Measurements from ENCODE around the gene MYRIP.

MYRIP gene

GRCh38 chr3:40097131-40098117, 288.0 kb downstream of the MYRIP start:
- H3K27me3 ChIP-seq (ENCODE audit: insufficient read depth, low read length), result no peaks in the 10 kb centered on the region
- no peaks in the 10 kb centered on the region for H3K4me1 ChIP-seq (ENCODE audit: insufficient read depth, low read length)
- no peaks in the 10 kb centered on the region for H3K36me3 ChIP-seq (ENCODE audit: insufficient read depth, low read length)
- H2AFZ ChIP-seq (ENCODE audit: low read depth, low read length), result no peak overlapping the region
- H3K4me3 ChIP-seq (ENCODE audit: low read length), result no peak overlapping the region
- no peaks in the 10 kb centered on the region for H3K9me3 ChIP-seq (ENCODE audit: low read length)

- no peaks in the 10 kb centered on the region for H3K27me3 ChIP-seq (ENCODE audit: insufficient read depth, low read length)
- no peak overlapping the region for H2AFZ ChIP-seq (ENCODE audit: low read depth, low read length)
- no peaks in the 10 kb centered on the region for H3K4me1 ChIP-seq (ENCODE audit: insufficient read depth, low read length)
- H3K4me3 ChIP-seq (ENCODE audit: low read length), result no peak overlapping the region
- no peaks in the 10 kb centered on the region for H3K36me3 ChIP-seq (ENCODE audit: insufficient read depth, low read length)
- no peaks in the 10 kb centered on the region for H3K9me3 ChIP-seq (ENCODE audit: low read length)
Observed at GRCh38 chr3:40098261-40098759, 288.9 kb downstream of the MYRIP start.

- H3K9me3 ChIP-seq (ENCODE audit: low read length), result no peaks in the 10 kb centered on the region
- H3K36me3 ChIP-seq (ENCODE audit: insufficient read depth, low read length), result no peaks in the 10 kb centered on the region
- no peaks in the 10 kb centered on the region for H3K27me3 ChIP-seq (ENCODE audit: insufficient read depth, low read length)
- H3K4me3 ChIP-seq (ENCODE audit: low read length), result no peak overlapping the region
- no peak overlapping the region for H2AFZ ChIP-seq (ENCODE audit: low read depth, low read length)
- no peaks in the 10 kb centered on the region for H3K4me1 ChIP-seq (ENCODE audit: insufficient read depth, low read length)
Observed at GRCh38 chr3:40099871-40100270, 290.5 kb downstream of the MYRIP start.

- no peaks in the 10 kb centered on the region for H3K27me3 ChIP-seq (ENCODE audit: insufficient read depth, low read length)
- no peak overlapping the region for H2AFZ ChIP-seq (ENCODE audit: low read depth, low read length)
- H3K36me3 ChIP-seq (ENCODE audit: insufficient read depth, low read length), result no peaks in the 10 kb centered on the region
- H3K9me3 ChIP-seq (ENCODE audit: low read length), result no peaks in the 10 kb centered on the region
- H3K4me3 ChIP-seq (ENCODE audit: low read length), result no peak overlapping the region
- no peaks in the 10 kb centered on the region for H3K4me1 ChIP-seq (ENCODE audit: insufficient read depth, low read length)
Observed at GRCh38 chr3:40102182-40102581, 292.8 kb downstream of the MYRIP start.

- Histone ChIP-seq H3K4me3 (ENCODE audit: low read length) (no peak overlapping the region), H3K9me3 (ENCODE audit: low read length) (no peaks in the 10 kb centered on the region), H3K27me3 (ENCODE audit: insufficient read depth, low read length) (no peaks in the 10 kb centered on the region), H3K36me3 (ENCODE audit: insufficient read depth, low read length) (no peaks in the 10 kb centered on the region), H3K4me1 (ENCODE audit: insufficient read depth, low read length) (no peaks in the 10 kb centered on the region), H2AFZ (ENCODE audit: low read depth, low read length) (no peak overlapping the region)
Observed at GRCh38 chr3:40103829-40104228, 294.4 kb downstream of the MYRIP start.

- H2AFZ ChIP-seq (ENCODE audit: low read depth, low read length), result no peak overlapping the region
- no peaks in the 10 kb centered on the region for H3K27me3 ChIP-seq (ENCODE audit: insufficient read depth, low read length)
- no peak overlapping the region for H3K4me3 ChIP-seq (ENCODE audit: low read length)
- no peaks in the 10 kb centered on the region for H3K4me1 ChIP-seq (ENCODE audit: insufficient read depth, low read length)
- no peaks in the 10 kb centered on the region for H3K36me3 ChIP-seq (ENCODE audit: insufficient read depth, low read length)
- H3K9me3 ChIP-seq (ENCODE audit: low read length), result no peaks in the 10 kb centered on the region
Observed at GRCh38 chr3:40104441-40104840, 295.0 kb downstream of the MYRIP start.

GRCh38 chr3:40108643-40109042, 299.2 kb downstream of the MYRIP start:
- H2AFZ ChIP-seq (ENCODE audit: low read depth, low read length), result no peak overlapping the region
- no peaks in the 10 kb centered on the region for H3K9me3 ChIP-seq (ENCODE audit: low read length)

GRCh38 chr3:40109641-40110490, 300.5 kb downstream of the MYRIP start:
- Histone ChIP-seq H3K27me3 (ENCODE audit: insufficient read depth, low read length) (no peaks in the 10 kb centered on the region), H3K36me3 (ENCODE audit: insufficient read depth, low read length) (no peaks in the 10 kb centered on the region), H3K4me1 (ENCODE audit: insufficient read depth, low read length) (no peaks in the 10 kb centered on the region), H3K4me3 (ENCODE audit: low read length) (no peak overlapping the region), H2AFZ (ENCODE audit: low read depth, low read length) (no peak overlapping the region), H3K9me3 (ENCODE audit: low read length) (no peaks in the 10 kb centered on the region)

More at GRCh38 chr3:40108643-40109042, 299.2 kb downstream of the MYRIP start:
- no peaks in the 10 kb centered on the region for H3K4me1 ChIP-seq (ENCODE audit: insufficient read depth, low read length)
- H3K36me3 ChIP-seq (ENCODE audit: insufficient read depth, low read length), result no peaks in the 10 kb centered on the region
- no peaks in the 10 kb centered on the region for H3K27me3 ChIP-seq (ENCODE audit: insufficient read depth, low read length)
- no peak overlapping the region for H3K4me3 ChIP-seq (ENCODE audit: low read length)

GRCh38 chr3:40116478-40117177, 307.2 kb downstream of the MYRIP start:
- Histone ChIP-seq H2AFZ (ENCODE audit: low read depth, low read length) (no peak overlapping the region), H3K27me3 (ENCODE audit: insufficient read depth, low read length) (no peaks in the 10 kb centered on the region), H3K4me3 (ENCODE audit: low read length) (no peak overlapping the region), H3K9me3 (ENCODE audit: low read length) (no peaks in the 10 kb centered on the region), H3K36me3 (ENCODE audit: insufficient read depth, low read length) (no peaks in the 10 kb centered on the region), H3K4me1 (ENCODE audit: insufficient read depth, low read length) (peaks cover 15% of the 10 kb centered on the region)

GRCh38 chr3:40118091-40118490, 308.7 kb downstream of the MYRIP start:
- Histone ChIP-seq H3K27me3 (ENCODE audit: insufficient read depth, low read length) (no peaks in the 10 kb centered on the region), H3K4me1 (ENCODE audit: insufficient read depth, low read length) (peaks cover 15% of the 10 kb centered on the region), H2AFZ (ENCODE audit: low read depth, low read length) (no peak overlapping the region), H3K4me3 (ENCODE audit: low read length) (no peak overlapping the region), H3K9me3 (ENCODE audit: low read length) (no peaks in the 10 kb centered on the region), H3K36me3 (ENCODE audit: insufficient read depth, low read length) (no peaks in the 10 kb centered on the region)

- no peaks in the 10 kb centered on the region for H3K9me3 ChIP-seq (ENCODE audit: low read length)
- H3K4me1 ChIP-seq (ENCODE audit: insufficient read depth, low read length), result peaks cover 15% of the 10 kb centered on the region
- no peak overlapping the region for H3K4me3 ChIP-seq (ENCODE audit: low read length)
- peak overlapping the region; percentile 8 for H2AFZ ChIP-seq (ENCODE audit: low read depth, low read length)
- no peaks in the 10 kb centered on the region for H3K36me3 ChIP-seq (ENCODE audit: insufficient read depth, low read length)
- no peaks in the 10 kb centered on the region for H3K27me3 ChIP-seq (ENCODE audit: insufficient read depth, low read length)
Observed at GRCh38 chr3:40120067-40120692, 310.8 kb downstream of the MYRIP start.

- H2AFZ ChIP-seq (ENCODE audit: low read depth, low read length), result peak overlapping the region; percentile 8
- no peaks in the 10 kb centered on the region for H3K27me3 ChIP-seq (ENCODE audit: insufficient read depth, low read length)
- no peaks in the 10 kb centered on the region for H3K36me3 ChIP-seq (ENCODE audit: insufficient read depth, low read length)
- no peak overlapping the region for H3K4me3 ChIP-seq (ENCODE audit: low read length)
- peaks cover 15% of the 10 kb centered on the region for H3K4me1 ChIP-seq (ENCODE audit: insufficient read depth, low read length)
- no peaks in the 10 kb centered on the region for H3K9me3 ChIP-seq (ENCODE audit: low read length)
Observed at GRCh38 chr3:40120806-40121205, 311.4 kb downstream of the MYRIP start.
